HEK293 (cell line): ENCODE data around the gene LYPD3.

Source experiments
- CTCF ChIP-seq: fragments of 450-650 bp; formaldehyde crosslinking; IDR thresholded peaks from 2 replicates; pipeline ENCODE4 v1.5.1; 2016; ENCODE audit warnings: missing biosample characterization, missing genetic modification characterization
- ELK4 ChIP-seq: IDR thresholded peaks from 2 replicates; pipeline ENCODE4 v1.6.1; 2011; ENCODE audit warnings: mild to moderate bottlenecking, low read depth, low read length, borderline replicate concordance
- HOXA7 ChIP-seq: sonication (generic); formaldehyde crosslinking; IDR thresholded peaks from 2 replicates; pipeline ENCODE4 v1.8.1; 2022; ENCODE audit warnings: missing genetic modification reagents, borderline replicate concordance
- YY1 ChIP-seq: fragments of 450-650 bp; formaldehyde crosslinking; IDR thresholded peaks from 2 replicates; pipeline ENCODE4 v1.5.1; 2018; ENCODE audit warnings: missing biosample characterization, missing genetic modification characterization
- ZNF302 ChIP-seq: fragments of 450-650 bp; formaldehyde crosslinking; IDR thresholded peaks from 2 replicates; pipeline ENCODE4 v1.5.1; 2016; ENCODE audit warnings: missing biosample characterization, missing genetic modification characterization, low read depth
- ZNF558 ChIP-seq: fragments of 450-650 bp; formaldehyde crosslinking; IDR thresholded peaks from 2 replicates; pipeline ENCODE4 v1.5.1; 2016; ENCODE audit warnings: missing biosample characterization, missing genetic modification characterization
- ZNF830 ChIP-seq: fragments of 450-650 bp; IDR thresholded peaks from 2 replicates; pipeline ENCODE4 v1.5.0; 2018; ENCODE audit warnings: missing biosample characterization, missing genetic modification characterization, low read depth, mild to moderate bottlenecking, moderate library complexity

- no peak for TF ChIP-seq YY1
- TF ChIP-seq CTCF (tag by site-specific recombination): no peak
- no peak for TF ChIP-seq ZNF830
- TF ChIP-seq ZNF558 (tag by site-specific recombination): no peak
- no peak for TF ChIP-seq ZNF302 (tag by site-specific recombination)
- no peak for TF ChIP-seq HOXA7 (CRISPR knock-in tag)
- no peak for TF ChIP-seq ELK4
Observed at GRCh38 chr19:43412441-43412840, 53.0 kb downstream of the LYPD3 start.
